Measurements from ENCODE around the gene NEDD4.
"Not testable (repeated sequence)": the region's sequence is repeated elsewhere in the genome, so short reads cannot be mapped to it uniquely, and the experiment has no call there.

Gene NEDD4

DNA sequence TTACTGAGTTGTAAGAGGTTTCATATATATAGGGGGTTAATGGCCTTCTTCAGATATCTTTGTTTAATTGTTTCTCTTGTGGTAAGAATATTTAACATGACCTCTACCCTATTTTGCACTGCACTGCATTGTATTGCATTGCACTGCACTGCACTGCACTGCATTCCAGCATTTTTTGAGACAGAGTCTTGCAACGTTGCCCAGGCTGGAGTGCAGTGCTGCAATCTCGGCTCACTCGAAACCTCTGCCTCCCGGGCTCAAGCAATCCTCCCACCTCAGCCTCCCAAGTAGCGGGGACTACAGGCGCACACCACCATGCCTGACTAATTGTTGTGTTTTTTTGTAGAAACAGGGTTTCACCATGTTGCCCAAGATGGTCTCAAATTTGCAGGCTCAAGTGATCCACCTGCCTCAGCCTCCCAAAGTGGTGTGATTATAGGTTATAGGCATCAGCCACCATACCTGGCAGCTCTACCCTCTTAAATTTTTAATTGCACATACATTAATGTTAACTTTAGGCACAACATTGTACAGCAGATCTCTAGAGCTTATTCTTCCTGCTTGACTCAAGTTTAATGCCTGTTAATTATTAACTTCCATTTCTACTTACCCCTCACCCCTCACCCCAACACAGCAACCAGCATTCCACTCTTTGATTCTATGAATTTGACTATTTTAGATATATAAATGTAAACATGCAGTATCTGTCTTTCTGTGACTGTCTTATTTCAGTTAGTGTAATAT lies 38.4 kb downstream of the NEDD4 start:
- no peak for DNase-seq

- not testable (repeated sequence) for DNase-seq
Measured at GRCh38 chr15:55952501-55953274, 40.7 kb downstream of the NEDD4 start.

GRCh38 chr15:55944606-55945005 lies 48.8 kb downstream of the NEDD4 start:
- not testable (repeated sequence) for DNase-seq

DNA sequence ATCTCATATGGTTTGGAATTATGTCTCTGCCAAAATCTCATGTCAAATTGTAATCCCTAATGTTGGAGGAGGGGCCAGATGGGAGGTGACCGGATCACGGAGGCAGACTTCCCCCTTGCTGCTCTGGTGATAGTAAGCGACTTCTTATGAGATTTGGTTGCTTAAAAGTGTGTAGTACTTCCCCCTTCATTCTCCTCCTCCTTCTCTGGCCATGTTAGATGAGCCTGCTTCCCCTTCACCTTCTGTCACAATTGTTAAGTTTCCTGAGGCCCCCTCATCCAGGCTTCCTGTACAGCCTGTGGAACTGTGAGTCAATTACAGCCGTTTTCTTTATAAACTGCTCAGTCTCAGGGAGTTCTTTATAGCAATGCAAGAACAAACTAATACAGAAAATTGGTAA lies 51.1 kb downstream of the NEDD4 start:
- DNase-seq, result no peak

DNA sequence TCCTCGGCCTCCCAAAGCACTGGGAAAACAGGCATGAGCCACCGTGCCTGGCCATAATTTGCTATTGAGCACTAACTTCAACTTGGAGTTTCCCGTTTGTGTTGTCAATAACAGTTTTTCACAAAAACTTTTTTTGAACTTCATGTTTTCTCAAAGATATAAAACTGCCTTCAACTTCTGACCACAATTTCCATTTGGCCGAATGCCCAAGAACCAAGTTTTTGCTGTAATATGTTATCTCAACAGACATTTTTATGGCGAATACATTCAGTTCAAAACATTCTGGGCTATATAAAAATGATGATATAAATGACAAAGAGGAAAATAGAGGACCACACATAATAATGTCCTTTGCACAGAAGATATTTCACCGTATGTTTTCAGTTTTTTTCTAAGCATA lies 56.4 kb downstream of the NEDD4 start:
- no peak for DNase-seq

DNA sequence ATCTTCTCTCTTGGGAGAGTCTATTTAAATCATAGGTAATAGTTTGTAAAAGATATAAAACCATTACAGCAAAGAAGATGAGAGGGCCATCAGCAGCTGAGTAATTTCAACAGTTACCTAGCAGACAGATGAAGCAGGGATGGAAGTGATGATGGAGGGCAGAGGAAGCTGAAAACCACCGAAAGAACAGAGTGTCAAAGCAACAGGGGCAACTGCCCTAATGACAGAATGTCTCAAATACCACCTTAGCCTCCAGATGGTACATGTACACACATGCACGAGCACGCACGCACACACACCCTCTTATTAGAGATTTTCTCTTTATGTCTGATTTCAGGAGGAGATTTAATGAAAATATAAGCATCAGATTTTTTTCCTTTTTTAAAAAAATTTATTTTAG lies 64.5 kb downstream of the NEDD4 start:
- no peak for DNase-seq

DNA sequence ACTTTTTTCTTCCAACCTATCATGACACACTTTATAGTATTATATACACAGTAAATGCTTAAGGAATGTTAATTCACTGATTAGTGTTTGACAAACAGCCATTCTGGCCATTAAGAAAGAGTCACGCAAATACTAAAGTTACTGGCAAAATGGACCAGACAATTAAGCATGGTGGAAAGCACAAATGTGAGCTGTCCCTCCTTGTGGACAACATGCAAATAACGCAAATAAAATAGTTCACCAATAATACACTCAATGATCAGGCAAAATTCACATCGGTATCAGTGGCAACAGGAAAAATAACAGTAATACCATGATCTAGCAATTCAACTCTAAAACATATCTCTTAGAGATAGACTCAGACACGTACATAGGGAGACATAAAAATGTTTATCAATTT lies 71.7 kb downstream of the NEDD4 start:
- no peak for DNase-seq

GRCh38 chr15:55917881-55918296 lies 75.5 kb downstream of the NEDD4 start:
- DNase-seq, result peak; percentile 83 to 96

GRCh38 chr15:55916666-55917409 lies 76.6 kb downstream of the NEDD4 start:
- DNase-seq, result peak in 1 of 2 experiments; percentile 67

DNA sequence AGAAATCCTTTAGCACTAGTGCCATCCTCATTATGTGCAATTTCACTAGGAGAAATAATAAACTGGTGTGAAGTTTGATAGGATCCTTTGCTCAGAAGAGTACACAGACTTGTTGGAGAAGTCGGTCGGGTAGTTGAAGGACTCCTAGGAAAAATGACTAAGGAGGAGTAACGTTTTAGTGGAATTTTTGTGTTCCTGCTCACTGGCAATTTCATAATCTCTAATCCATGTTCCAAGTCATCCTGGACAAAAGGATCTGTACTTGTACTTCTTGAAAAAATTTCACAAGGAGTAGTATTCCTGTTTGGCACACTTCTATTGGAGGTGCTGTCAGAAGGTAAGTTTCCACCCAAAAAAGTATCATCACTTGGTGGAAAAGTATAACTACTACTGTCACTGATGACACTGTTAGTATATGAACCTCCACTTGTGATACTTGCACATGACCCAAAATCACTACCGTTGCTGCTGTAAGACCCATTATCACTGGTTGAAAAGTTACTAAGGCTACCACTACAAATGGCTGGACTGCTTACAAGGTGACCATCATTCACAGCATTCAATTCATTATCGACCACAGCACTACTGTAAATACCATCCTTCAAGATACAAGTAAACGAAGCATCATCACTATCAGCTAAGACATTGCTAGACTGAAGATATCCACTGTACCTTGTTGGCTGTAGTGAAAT lies 77.4 kb downstream of the NEDD4 start:
- peak in 1 of 2 experiments; percentile 38 for DNase-seq

GRCh38 chr15:55915221-55915620 lies 78.2 kb downstream of the NEDD4 start:
- peak in 1 of 2 experiments; percentile 57 for DNase-seq

DNA sequence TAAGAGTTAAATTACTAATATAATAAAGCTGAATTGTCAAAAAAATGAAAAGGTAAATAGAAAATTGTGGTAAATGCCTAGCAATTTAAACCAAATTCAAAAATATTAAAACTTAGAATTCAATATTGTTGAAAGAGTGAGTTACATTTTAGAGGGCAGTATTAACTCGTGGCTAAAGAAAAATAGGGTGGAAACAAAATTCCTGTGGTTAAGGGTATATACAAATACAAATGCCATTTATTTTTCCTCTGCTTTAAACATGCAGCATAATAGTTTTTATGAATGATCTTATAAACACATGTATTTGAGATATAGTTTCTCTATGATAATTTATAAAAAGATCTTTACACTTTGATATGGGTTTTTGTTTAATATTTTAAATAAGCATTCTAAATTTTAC lies 79.0 kb downstream of the NEDD4 start:
- DNase-seq, result peak in 1 of 2 experiments; percentile 53

- peak in 1 of 2 experiments; percentile 29 for DNase-seq
Measured at GRCh38 chr15:55912982-55913381, 80.4 kb downstream of the NEDD4 start.

DNA sequence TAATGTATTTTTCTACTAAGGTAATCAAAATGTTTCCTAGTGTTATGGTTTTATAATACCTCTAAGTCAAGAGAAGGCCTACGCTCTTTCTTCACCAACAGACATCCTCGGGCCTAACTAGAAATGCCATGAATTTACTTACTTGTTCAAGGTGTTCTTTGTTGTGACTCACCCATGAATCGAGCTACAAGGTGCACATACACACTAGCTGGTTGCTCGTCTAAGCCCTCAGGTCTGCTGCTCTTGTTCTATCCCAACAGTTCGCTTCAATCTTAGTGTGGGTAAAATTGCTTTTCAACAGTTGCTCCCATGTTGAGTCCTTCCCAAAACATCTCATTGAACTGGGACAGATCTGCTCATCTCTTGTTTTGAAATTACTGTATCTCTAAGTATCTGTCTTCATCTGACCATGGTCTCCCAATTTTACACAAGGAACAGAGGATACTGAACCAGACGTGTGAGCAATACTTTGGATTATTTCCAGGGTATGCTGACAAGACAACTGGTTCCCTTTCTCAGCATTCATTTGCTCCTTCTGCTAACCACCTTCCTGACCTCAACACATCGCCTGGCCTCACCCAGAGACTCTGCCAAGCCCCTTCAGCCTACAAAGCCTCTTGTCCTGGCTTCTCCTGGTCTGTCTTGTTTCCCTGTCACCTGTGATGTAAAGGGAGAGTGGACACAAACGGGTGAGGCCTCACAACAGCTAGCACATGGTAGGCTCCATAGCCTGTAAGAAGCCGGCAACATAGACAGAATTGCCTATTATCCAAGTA lies 84.2 kb downstream of the NEDD4 start:
- peak in 1 of 2 experiments; percentile 51 for DNase-seq

DNA sequence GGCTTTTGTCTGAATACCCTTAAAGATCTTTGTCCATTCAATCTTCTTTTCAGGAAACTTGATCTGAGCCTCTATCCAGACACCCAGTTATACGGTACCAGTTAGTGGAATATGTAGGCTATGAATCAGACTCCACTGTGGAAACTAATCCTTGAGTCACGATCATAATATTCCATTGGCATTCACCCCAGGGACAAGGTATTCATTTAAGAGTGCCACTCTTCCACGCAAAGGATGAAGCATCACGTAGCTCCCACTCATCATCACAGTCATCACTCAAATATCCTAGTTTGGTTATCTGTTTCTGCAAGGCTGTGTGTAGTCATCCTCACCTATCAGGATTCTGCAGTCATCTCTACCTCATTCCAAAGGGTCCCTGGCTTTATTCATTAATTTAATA lies 85.6 kb downstream of the NEDD4 start:
- DNase-seq, result peak; percentile 98 to 99

- peak in 1 of 2 experiments; percentile 33 for DNase-seq
Measured at GRCh38 chr15:55902981-55903380, 90.4 kb downstream of the NEDD4 start.

DNA sequence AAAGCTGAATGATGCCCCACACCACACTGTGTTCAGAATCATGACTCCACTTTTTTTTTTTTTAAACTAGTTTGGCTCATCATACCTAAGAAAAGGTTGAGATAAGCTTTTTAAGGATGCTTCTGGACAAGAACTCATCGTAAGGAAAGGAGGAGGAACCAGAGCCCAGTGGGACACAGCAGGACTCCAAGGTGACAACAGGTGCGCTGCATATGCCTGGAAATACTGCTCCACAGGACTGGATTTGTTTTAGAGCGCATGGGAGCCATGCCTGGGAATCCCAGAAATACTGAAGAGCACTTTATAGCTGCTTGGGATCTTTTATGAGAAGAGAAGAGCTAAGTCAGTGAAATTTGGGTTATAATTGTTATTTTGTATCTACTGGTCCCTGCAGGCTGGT lies 93.4 kb downstream of the NEDD4 start:
- no peak for DNase-seq

DNA sequence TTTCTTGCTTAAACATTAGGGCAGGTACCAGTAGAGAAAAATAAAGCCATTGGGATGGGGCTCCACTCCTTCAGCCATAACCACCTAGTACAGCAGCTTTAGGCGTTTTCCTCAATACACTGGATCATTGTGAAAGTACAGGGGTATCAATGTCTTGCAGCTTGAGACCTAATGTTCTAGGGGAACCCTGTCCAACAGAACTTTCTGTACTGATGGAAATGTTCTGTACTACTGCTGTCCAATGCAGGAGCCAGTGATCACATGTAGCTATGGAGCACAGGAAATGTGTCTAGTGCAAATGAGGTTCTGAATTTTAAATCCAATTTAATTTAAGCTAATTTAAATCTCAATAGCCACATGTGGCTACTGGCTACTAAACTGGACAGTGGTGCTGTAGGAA lies 93.9 kb downstream of the NEDD4 start:
- DNase-seq, result no peak

GRCh38 chr15:55897560-55898336 lies 95.7 kb downstream of the NEDD4 start:
- DNase-seq, result peak; percentile 60 to 91

GRCh38 chr15:55894399-55894965 lies 98.9 kb downstream of the NEDD4 start:
- no peak for DNase-seq

- no peak for DNase-seq
Measured at GRCh38 chr15:55893852-55894251, 99.6 kb downstream of the NEDD4 start.
